ENCODE measurements around the gene MCCD1. TPM values are rescaled to one million over a fixed set of nuclear protein-coding genes. Genes with fewer than 3 reads are reported as not detected.

The MCCD1 gene
- total RNA-seq, 2 donors from 2014 or later: not detected

DNA sequence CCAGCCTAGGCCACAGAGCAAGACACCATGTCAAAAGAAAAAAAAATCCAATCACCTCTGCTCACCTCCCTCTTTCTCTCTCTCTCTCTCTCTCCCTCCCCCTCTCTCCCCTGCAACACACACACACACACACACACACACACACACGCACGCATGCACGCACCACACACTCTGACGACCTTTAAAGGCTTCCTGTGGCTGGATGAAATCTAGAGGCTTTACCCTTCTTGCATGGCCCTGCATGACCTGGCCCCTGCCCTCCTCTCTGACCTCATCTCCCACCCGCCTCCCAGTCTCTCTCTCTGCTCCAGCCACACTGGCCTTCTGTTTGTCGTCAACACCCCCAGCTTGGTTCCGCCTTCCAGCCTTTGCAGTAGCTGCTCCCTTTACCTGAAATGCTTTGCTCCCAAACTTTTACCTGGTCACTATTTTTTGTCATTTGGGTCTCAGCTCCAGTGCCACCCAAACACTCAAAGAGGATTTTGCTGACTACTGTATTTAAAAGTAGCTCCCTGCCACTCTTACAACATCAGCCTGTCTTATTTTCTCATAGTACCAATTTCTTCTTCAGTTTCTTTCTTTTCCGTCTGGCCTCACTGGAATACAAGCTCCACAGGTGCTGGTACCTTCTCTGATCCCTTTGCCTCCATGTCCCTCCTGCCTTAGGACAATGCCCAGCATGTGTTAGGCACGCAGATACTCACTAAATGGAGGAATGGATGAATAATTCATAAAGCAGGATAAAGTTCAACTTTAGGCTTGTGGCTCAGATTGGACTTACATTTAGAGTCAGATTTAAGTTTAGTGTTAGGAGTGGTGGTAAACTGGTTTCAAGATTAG is 39.0 kb downstream of the MCCD1 start:
- Histone ChIP-seq H3K4me1 (no peaks in the 10 kb centered on the region), H3K9me3 (no peaks in the 10 kb centered on the region), H3K27me3 (no peaks in the 10 kb centered on the region), H3K9ac (ENCODE audit: low read depth in 2 of 2, low read length in 2 of 2) (no peak overlapping the region), H3K36me3 (no peaks in the 10 kb centered on the region), H3K27ac (no peak overlapping the region), H3K4me3 (no peak overlapping the region)
- DNase-seq: no peak
- intact Hi-C loops (cut with DNase I): no loop called here
- TF ChIP-seq, protein P1, sequence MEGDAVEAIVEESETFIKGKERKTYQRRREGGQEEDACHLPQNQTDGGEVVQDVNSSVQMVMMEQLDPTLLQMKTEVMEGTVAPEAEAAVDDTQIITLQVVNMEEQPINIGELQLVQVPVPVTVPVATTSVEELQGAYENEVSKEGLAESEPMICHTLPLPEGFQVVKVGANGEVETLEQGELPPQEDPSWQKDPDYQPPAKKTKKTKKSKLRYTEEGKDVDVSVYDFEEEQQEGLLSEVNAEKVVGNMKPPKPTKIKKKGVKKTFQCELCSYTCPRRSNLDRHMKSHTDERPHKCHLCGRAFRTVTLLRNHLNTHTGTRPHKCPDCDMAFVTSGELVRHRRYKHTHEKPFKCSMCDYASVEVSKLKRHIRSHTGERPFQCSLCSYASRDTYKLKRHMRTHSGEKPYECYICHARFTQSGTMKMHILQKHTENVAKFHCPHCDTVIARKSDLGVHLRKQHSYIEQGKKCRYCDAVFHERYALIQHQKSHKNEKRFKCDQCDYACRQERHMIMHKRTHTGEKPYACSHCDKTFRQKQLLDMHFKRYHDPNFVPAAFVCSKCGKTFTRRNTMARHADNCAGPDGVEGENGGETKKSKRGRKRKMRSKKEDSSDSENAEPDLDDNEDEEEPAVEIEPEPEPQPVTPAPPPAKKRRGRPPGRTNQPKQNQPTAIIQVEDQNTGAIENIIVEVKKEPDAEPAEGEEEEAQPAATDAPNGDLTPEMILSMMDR (IDR thresholded peaks at IDR 0.05): no peak

DNA sequence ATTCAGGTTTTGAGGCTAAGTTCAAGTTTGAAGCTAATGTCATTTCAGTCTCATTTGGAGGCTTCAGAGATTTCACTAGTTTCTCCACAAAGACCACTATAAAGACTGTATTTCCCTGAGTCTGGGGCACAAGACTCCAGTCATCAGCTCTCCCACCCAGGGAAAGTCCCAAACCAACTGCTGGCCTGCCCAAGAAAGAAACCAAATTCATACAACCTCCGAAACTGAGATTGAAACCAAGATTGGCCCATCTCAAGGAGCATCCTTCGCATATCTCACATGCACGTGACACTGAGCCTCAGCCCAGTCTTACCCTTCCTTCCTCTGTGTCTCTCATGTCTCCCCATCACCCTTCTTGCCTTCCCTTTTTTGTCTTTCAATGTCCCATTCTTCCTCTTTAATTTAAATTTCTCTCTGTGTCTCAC is 39.8 kb downstream of the MCCD1 start:
- intact Hi-C loops (cut with DNase I): no loop called here
- Histone ChIP-seq H3K36me3 (no peaks in the 10 kb centered on the region), H3K9ac (ENCODE audit: low read depth in 2 of 2, low read length in 2 of 2) (no peak overlapping the region), H3K9me3 (no peaks in the 10 kb centered on the region), H3K4me3 (no peak overlapping the region), H3K27me3 (no peaks in the 10 kb centered on the region), H3K4me1 (no peaks in the 10 kb centered on the region), H3K27ac (no peak overlapping the region)
- no peak for DNase-seq
- TF ChIP-seq, protein P1 (IDR thresholded peaks at IDR 0.05): no peak

DNA sequence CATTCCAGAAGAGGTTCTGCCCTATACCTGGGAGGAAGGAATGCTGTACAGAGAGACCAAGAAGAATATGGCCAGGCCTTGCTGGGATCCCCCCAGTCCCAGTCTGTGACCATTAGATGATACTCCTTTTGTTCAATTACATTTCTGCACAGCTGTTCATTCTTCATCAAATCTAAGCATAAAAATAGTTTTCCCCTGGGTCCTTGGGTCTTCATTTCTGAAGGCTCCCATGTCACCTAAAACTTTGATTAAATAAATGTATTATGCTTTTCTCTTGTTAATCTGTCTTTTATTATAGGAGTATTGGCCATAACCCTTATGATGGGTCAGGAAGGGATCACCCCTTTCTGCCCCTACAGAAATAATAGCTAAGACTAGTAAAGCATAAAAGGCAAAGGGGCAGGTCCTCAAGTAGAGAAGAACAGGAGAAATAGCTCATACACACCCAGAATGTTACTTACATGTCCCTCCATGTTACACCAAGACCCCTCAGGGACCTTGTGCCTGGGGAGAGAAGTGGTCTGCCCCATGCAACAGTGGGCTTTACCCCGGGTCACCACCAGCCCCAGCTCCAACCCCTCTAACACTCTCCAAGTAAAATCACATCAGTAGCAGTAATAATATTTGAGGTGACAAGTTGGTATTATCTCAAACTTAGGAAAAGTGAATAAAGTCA is 41.2 kb downstream of the MCCD1 start:
- intact Hi-C loops (cut with DNase I): no loop called here
- no peak for DNase-seq
- Histone ChIP-seq H3K4me1 (no peaks in the 10 kb centered on the region), H3K27ac (no peak overlapping the region), H3K27me3 (no peaks in the 10 kb centered on the region), H3K36me3 (no peaks in the 10 kb centered on the region), H3K4me3 (no peak overlapping the region), H3K9me3 (no peaks in the 10 kb centered on the region), H3K9ac (ENCODE audit: low read depth in 2 of 2, low read length in 2 of 2) (no peak overlapping the region)
- TF ChIP-seq, protein P1 (IDR thresholded peaks at IDR 0.05): no peak

DNA sequence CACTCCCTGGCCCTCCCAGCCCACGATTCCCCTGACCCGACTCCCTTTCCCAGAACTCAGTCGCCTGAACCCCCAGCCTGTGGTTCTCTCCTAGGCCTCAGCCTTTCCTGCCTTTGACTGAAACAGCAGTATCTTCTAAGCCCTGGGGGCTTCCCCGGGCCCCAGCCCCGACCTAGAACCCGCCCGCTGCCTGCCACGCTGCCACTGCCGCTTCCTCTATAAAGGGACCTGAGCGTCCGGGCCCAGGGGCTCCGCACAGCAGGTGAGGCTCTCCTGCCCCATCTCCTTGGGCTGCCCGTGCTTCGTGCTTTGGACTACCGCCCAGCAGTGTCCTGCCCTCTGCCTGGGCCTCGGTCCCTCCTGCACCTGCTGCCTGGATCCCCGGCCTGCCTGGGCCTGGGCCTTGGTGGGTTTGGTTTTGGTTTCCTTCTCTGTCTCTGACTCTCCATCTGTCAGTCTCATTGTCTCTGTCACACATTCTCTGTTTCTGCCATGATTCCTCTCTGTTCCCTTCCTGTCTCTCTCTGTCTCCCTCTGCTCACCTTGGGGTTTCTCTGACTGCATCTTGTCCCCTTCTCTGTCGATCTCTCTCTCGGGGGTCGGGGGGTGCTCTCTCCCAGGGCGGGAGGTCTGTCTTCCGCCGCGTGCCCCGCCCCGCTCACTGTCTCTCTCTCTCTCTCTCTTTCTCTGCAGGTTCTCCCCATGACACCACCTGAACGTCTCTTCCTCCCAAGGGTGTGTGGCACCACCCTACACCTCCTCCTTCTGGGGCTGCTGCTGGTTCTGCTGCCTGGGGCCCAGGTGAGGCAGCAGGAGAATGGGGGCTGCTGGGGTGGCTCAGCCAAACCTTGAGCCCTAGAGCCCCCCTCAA is 43.5 kb downstream of the MCCD1 start, which contains the start of gene LTA:
Gene LTA, plus strand, starts transcription at position 249 of the 871 bp plus-strand sequence. Its CDS starts 454 bp downstream, at position 703.
- TF ChIP-seq, protein P1 (IDR thresholded peaks at IDR 0.05): no peak
- intact Hi-C loops (cut with DNase I): no loop called here
- DNase-seq: no peak
- H3K4me3 ChIP-seq: peak within 1 kb of the TSS; percentile 16
- H3K4me1 ChIP-seq: no peaks in the 10 kb centered on the region
- H3K9me3 ChIP-seq: no peaks in the 10 kb centered on the region
- H3K9ac ChIP-seq (ENCODE audit: low read depth in 2 of 2, low read length in 2 of 2): peak within 1 kb of the TSS in 1 of 2 donors; percentile 50
- no peaks in the 10 kb centered on the region for H3K27me3 ChIP-seq
- no peaks in the 10 kb centered on the region for H3K36me3 ChIP-seq
- H3K27ac ChIP-seq: peak within 1 kb of the TSS; percentile 25

All from colonic mucosa (tissue), 4 donors.